Panc1 (cell line): ENCODE results near the gene SIGLEC7.

Experiments used
- CTCF ChIP-seq: fragments of 450-650 bp; IDR thresholded peaks from 2 replicates; pipeline ENCODE4 v1.5.1; 2017; ENCODE audit warnings: mild to moderate bottlenecking
- POLR2AphosphoS5 ChIP-seq: IDR thresholded peaks from 2 replicates; pipeline ENCODE4 v1.6.1; 2012; ENCODE audit warnings: mild to moderate bottlenecking, low read depth, low read length, moderate library complexity
- REST ChIP-seq, 2 experiments: IDR thresholded peaks; 2 replicates each; pipeline ENCODE4 v1.6.1; 2011 to 2012; ENCODE audit warnings: low read depth in 2 of 2, control low read depth in 1 of 2, low read length in 1 of 2, mild to moderate bottlenecking in 1 of 2, moderate library complexity in 1 of 2; ENCODE audit not compliant: insufficient read depth in 1 of 2
- SIN3A ChIP-seq: IDR thresholded peaks from 2 replicates; pipeline ENCODE4 v1.6.1; 2012; ENCODE audit warnings: low read depth, mild to moderate bottlenecking, low read length, moderate library complexity, borderline replicate concordance; ENCODE audit not compliant: insufficient read depth

- TF ChIP-seq CTCF (no peak), SIN3A (no peak), REST (IDR thresholded peaks at IDR 0.05; ENCODE audit: insufficient read depth in 1 of 2, low read depth in 2 of 2, low read length in 1 of 2) (no peak), POLR2AphosphoS5 (no peak)
Measured at GRCh38 chr19:51143486-51143885, 1.4 kb downstream of the SIGLEC7 start.
